ENCODE data around the gene TBC1D30. TPM values are rescaled to one million over a fixed set of nuclear protein-coding genes. Genes with fewer than 3 reads are reported as not detected.
"Not testable (repeated sequence)": the region's sequence is repeated elsewhere in the genome, so short reads cannot be mapped to it uniquely, and the experiment has no call there.

The TBC1D30 gene, protein sequence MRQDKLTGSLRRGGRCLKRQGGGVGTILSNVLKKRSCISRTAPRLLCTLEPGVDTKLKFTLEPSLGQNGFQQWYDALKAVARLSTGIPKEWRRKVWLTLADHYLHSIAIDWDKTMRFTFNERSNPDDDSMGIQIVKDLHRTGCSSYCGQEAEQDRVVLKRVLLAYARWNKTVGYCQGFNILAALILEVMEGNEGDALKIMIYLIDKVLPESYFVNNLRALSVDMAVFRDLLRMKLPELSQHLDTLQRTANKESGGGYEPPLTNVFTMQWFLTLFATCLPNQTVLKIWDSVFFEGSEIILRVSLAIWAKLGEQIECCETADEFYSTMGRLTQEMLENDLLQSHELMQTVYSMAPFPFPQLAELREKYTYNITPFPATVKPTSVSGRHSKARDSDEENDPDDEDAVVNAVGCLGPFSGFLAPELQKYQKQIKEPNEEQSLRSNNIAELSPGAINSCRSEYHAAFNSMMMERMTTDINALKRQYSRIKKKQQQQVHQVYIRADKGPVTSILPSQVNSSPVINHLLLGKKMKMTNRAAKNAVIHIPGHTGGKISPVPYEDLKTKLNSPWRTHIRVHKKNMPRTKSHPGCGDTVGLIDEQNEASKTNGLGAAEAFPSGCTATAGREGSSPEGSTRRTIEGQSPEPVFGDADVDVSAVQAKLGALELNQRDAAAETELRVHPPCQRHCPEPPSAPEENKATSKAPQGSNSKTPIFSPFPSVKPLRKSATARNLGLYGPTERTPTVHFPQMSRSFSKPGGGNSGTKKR
- total RNA-seq: under 1 TPM; 0.30 to 0.37 TPM

DNA sequence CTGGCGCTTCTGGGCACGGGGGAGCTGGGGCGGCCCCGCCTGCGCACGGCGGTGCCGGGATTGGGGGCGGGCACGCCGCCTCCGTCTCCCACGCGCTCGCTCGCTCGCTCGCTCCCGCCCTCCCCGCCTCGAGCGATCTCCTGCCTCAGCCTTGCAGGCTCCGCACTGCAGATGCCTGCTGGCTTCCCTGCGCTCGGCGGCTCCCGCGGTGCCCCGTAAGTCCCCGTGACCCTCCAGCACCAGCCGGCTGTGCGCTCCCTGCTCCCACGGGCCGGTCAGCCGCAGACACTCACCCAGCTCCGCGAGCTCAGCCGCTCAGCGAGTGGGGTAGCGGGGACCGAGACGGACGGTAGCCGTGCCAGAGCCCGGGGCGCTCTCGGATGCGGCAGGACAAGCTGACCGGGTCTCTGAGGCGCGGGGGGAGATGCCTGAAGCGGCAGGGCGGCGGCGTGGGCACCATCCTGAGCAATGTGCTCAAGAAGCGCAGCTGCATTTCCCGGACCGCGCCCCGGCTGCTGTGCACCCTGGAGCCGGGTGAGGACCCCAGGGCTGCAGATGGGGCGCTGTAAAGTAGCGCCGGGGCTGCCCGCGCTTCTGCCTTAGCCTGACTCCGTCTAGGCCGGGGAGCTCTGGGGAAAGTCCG, at the start of gene TBC1D30:
Gene TBC1D30 (plus strand): TSS at position 148 of the 643 bp plus-strand sequence. CDS start 233 bp downstream, at position 381.
- Mint-ChIP-seq H3K36me3 (ENCODE audit: low read depth) (peaks cover 3% of the 10 kb centered on the region), H3K9me3 (ENCODE audit: low read depth) (peaks cover 5% of the 10 kb centered on the region), H3K4me3 (peak within 1 kb of the TSS; percentile 63), H3K27ac (no peak within 1 kb of the TSS), H3K27me3 (peaks cover 47% of the 10 kb centered on the region), H3K4me1 (peaks cover 11% of the 10 kb centered on the region)
- ATAC-seq (peak; percentile 79), DNase-seq (peak; percentile 53)
- POLR2A ChIA-PET: no interaction called here
- intact Hi-C loops (cut with DNase I, micrococcal nuclease): no loop called here
- CTCF ChIA-PET: interaction anchor here (1.3 kb wide), 1 partner anchor 29 kb away, joined by 3 read pairs; no protein-coding TSS in a partner anchor

DNA sequence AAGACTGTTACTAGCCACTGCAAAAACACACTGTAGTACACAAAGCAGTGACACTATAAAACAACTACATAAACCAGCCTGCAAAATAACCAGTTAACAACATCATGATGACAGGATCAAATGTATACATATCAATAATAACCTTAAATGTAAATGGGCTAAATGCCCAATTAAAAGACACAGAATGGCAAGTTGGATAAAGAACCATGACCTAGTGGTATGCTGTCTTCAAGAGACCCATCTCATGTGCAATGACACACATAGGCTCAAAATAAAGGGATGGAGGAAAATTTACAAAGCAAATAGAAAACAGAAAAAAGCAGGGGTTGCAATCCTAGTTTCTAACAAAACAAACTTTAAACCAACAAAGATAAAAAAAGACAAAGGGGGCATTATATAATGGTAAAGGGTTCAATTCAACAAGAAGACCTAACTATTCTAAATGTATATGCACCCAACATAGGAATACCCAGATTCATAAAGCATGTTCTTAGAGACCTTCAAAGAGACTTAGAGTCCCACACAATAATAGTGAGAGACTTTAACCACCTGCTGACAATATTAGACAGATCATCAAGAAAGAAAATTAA, 49.2 kb upstream of the TBC1D30 start:
- H3K4me1 Mint-ChIP-seq; intact Hi-C loops (cut with DNase I, micrococcal nuclease); POLR2A ChIA-PET; DNase-seq; H3K4me3 Mint-ChIP-seq; ATAC-seq; H3K27ac Mint-ChIP-seq; H3K36me3 Mint-ChIP-seq (ENCODE audit: low read depth): not testable (repeated sequence)
- peaks cover 47% of the 10 kb centered on the region for H3K27me3 Mint-ChIP-seq
- peaks cover 28% of the 10 kb centered on the region for H3K9me3 Mint-ChIP-seq (ENCODE audit: low read depth)
- CTCF ChIA-PET: interaction anchor here (0.6 kb wide), 1 partner anchor 261 kb away, joined by 3 read pairs; no protein-coding TSS in a partner anchor

DNA sequence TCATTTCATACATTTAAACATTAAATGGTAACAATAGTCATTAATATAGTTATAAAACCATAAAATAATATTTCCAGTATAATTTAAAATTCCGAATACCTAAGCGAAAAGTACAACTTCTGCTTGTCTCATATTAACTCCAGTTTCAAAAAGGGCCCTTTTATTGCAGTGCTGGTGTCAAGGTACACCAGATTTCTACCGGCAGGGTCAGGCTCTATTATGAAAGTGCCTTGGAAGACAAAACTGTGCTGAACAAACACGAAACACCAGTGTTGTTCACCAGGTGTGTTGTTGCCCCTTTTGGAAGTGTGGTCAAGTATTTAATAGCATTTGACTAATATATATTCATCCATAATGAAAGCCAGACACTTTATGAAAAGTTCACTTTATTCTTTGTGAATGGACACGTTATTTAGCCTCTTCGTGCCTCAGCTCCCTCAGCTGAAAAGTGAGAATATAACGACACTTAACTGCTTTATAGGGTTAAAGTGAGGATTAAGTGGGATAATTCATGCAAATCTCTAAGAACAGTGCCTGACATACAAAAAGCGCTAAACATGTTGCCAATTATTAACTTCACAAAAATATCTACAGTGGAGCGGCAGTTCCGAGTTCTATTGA, 45.0 kb upstream of the TBC1D30 start:
- peak overlapping the region; percentile 56 for H3K4me3 Mint-ChIP-seq

DNA sequence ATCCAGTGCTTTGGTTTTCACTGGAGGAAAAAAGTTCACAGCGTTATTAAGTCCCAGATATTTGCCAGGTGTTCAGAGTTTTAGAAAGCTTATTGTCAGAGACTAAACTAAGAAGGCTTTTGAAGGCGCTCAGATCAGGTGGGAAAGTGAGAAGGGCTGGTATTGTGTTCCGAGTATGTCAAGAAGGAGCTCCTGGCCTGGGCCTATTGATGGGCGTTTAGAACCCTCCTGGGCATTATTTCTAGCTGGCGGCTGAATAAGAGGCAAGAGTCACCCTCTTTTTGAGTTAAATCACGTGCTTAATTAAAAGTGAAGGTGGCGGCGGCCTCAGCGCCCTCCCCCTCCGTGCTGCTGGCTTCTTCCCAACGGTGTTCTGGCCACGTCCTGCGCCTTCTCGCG, 44.3 kb upstream of the TBC1D30 start:
- H3K9me3 Mint-ChIP-seq (ENCODE audit: low read depth): peaks cover 19% of the 10 kb centered on the region
- CTCF ChIA-PET: interaction anchor here (0.5 to 4.3 kb wide), 4 partner anchors 17 to 111 kb away, joined by 3 to 35 read pairs (median 9); no protein-coding TSS in a partner anchor
- intact Hi-C loops (cut with DNase I, micrococcal nuclease): loop anchor here in 1 of 2 experiments (1.0 kb wide), 1 partner anchor 21 kb away; the partner anchor contains the start of gene GNS
- H3K4me3 Mint-ChIP-seq: peak overlapping the region; percentile 56
- H3K36me3 Mint-ChIP-seq (ENCODE audit: low read depth): peaks cover 4% of the 10 kb centered on the region
- no peak for ATAC-seq
- POLR2A ChIA-PET: no interaction called here
- DNase-seq: no peak
- peaks cover 16% of the 10 kb centered on the region for H3K4me1 Mint-ChIP-seq
- peaks cover 65% of the 10 kb centered on the region for H3K27me3 Mint-ChIP-seq
- H3K27ac Mint-ChIP-seq: no peak overlapping the region

More for the DNA sequence above, 45.0 kb upstream of the TBC1D30 start:
- POLR2A ChIA-PET: no interaction called here
- intact Hi-C loops (cut with DNase I, micrococcal nuclease): no loop called here
- CTCF ChIA-PET: interaction anchor here (3.8 to 4.3 kb wide), 2 partner anchors 17 to 22 kb away, joined by 14 to 35 read pairs; no protein-coding TSS in a partner anchor
- H3K36me3 Mint-ChIP-seq (ENCODE audit: low read depth): peaks cover 5% of the 10 kb centered on the region
- H3K27me3 Mint-ChIP-seq: peaks cover 65% of the 10 kb centered on the region
- ATAC-seq (no peak), DNase-seq (no peak)
- peaks cover 16% of the 10 kb centered on the region for H3K4me1 Mint-ChIP-seq
- H3K9me3 Mint-ChIP-seq (ENCODE audit: low read depth): peaks cover 20% of the 10 kb centered on the region
- H3K27ac Mint-ChIP-seq: no peak overlapping the region

DNA sequence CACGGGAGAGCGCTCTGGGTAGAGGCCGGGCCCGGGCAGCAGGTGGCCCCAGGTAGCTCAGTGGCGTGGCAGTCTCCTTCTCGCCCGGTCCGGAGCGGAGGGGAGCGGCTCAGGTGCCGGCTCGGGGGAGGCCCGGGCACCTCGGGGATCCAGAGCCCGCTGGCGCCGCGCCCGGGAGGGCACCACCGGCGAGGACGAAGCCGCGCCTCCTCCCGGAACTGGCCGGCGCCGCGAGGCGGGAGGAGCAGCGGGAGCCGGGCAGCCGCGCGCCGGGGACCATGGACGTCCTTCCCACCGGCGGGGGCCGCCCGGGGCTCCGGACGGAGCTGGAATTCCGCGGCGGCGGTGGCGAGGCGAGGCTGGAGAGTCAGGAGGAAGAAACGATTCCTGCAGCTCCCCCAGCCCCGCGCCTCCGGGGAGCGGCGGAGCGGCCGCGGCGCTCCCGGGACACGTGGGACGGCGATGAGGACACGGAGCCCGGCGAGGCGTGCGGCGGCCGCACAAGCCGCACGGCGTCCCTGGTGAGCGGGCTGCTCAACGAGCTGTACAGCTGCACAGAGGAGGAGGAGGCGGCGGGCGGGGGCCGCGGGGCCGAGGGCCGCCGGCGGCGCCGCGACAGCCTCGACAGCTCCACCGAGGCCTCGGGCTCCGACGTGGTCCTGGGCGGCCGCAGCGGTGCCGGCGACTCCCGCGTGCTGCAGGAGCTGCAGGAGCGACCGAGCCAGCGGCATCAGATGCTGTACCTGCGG, 43.7 kb upstream of the TBC1D30 start:
- DNase-seq: peak; percentile 33
- POLR2A ChIA-PET: no interaction called here

DNA sequence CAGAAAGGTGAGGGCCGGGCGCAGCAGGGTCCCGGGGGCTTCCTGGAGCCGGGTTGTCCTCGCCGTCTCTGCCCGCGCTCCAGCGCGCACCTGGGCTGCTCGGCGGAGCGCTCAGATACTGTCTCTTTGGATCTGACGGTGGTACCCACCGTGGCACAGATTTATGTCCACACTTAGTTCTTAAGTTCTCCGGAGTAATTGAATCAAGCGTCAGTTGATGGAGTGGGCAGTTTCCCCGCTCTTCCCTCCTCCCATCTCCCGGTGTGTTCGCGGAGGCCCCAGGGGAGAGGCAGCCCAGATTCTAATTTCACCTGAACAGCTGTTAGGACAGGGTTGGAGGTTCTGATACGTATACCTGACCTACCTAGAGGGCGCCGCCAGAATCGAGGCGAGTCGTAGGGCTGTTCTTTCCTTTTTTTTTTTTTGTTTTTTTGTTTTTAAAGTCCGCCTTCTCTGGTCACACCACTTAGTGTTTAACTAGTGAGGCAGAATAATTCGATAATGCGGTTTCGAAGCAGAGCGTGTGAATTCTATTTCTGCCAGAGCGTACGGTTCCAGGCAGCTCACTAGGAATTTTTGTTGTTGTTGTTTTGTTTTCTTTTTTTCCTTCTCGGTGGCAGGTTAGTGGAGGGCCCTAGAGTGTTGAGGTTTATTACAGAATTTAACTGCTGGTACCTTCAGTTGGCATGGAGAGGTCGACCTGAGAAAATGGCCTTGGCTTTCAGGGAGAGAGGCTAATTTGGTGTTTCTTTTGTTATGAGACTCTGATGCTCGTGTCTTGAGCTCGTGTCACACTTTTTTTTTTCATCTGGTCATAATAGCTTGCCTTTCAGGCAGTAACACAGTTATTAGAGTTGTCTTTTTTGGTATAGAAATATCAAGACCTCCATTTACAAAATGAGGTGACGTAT, 42.9 kb upstream of the TBC1D30 start:
- H3K4me1 Mint-ChIP-seq: peaks cover 16% of the 10 kb centered on the region
- peaks cover 60% of the 10 kb centered on the region for H3K27me3 Mint-ChIP-seq
- CTCF ChIA-PET: interaction anchor here (0.6 to 4.3 kb wide), 4 partner anchors 10 to 429 kb away, joined by 3 to 35 read pairs (median 8); no protein-coding TSS in a partner anchor
- H3K4me3 Mint-ChIP-seq: peak overlapping the region; percentile 62
- POLR2A ChIA-PET: no interaction called here
- DNase-seq (no peak), ATAC-seq (peak; percentile 19)
- H3K27ac Mint-ChIP-seq: no peak overlapping the region
- intact Hi-C loops (cut with DNase I, micrococcal nuclease): no loop called here
- no peaks in the 10 kb centered on the region for H3K36me3 Mint-ChIP-seq (ENCODE audit: low read depth)
- H3K9me3 Mint-ChIP-seq (ENCODE audit: low read depth): peaks cover 5% of the 10 kb centered on the region

More for the DNA sequence above, 43.7 kb upstream of the TBC1D30 start:
- Mint-ChIP-seq H3K27me3 (peaks cover 64% of the 10 kb centered on the region), H3K36me3 (ENCODE audit: low read depth) (peaks cover 2% of the 10 kb centered on the region), H3K27ac (no peak overlapping the region), H3K4me1 (peaks cover 16% of the 10 kb centered on the region), H3K9me3 (ENCODE audit: low read depth) (peaks cover 14% of the 10 kb centered on the region), H3K4me3 (peak overlapping the region; percentile 62)
- intact Hi-C loops (cut with DNase I, micrococcal nuclease): loop anchor here in 1 of 2 experiments (1.0 kb wide), 1 partner anchor 21 kb away; the partner anchor contains the start of gene GNS
- ATAC-seq: peak; percentile 57
- CTCF ChIA-PET: interaction anchor here (0.5 to 4.3 kb wide), 4 partner anchors 16 to 111 kb away, joined by 3 to 35 read pairs (median 9); no protein-coding TSS in a partner anchor

DNA sequence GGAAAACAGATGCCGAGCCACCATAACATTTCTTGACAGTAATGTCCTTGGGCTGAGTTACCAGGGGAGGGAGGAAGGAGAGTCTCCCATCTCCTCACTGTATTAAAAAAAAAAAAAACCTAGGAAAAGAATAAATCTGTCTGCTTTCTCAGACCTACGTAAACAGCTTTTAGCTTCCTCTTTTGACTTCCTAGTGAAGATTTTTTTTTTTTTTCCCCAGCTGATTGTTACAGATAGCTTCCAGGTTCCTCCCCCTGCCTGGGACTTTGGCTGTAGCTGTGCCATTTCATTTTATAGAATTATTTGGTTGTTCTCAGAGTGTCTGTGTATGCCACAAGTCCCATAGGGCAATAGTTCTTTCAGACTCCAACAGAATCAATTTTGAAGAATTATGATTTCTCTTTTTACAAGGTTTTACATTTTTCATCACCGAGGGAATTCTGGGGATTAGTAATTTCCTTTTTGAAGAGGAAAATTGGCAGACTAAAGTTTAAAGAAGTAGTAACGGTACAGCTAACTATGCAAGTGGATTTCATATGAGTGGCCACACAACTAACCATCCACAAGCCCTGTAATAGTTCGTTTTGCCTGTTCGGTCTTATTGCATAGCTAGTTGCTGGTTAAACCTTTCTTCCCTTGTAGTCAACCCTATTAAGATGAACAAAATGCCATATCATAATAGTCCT, 42.1 kb upstream of the TBC1D30 start:
- ATAC-seq (no peak), DNase-seq (no peak)
- no peaks in the 10 kb centered on the region for H3K36me3 Mint-ChIP-seq (ENCODE audit: low read depth)
- ChIA-PET CTCF (interaction anchor here (0.5 to 4.3 kb wide), 4 partner anchors 14 to 430 kb away, joined by 3 to 35 read pairs (median 8); no protein-coding TSS in a partner anchor), POLR2A (no interaction called here)
- peak overlapping the region; percentile 62 for H3K4me3 Mint-ChIP-seq
- intact Hi-C loops (cut with DNase I, micrococcal nuclease): no loop called here
- H3K27ac Mint-ChIP-seq: no peak overlapping the region
- peaks cover 52% of the 10 kb centered on the region for H3K27me3 Mint-ChIP-seq
- no peaks in the 10 kb centered on the region for H3K9me3 Mint-ChIP-seq (ENCODE audit: low read depth)
- peaks cover 16% of the 10 kb centered on the region for H3K4me1 Mint-ChIP-seq

DNA sequence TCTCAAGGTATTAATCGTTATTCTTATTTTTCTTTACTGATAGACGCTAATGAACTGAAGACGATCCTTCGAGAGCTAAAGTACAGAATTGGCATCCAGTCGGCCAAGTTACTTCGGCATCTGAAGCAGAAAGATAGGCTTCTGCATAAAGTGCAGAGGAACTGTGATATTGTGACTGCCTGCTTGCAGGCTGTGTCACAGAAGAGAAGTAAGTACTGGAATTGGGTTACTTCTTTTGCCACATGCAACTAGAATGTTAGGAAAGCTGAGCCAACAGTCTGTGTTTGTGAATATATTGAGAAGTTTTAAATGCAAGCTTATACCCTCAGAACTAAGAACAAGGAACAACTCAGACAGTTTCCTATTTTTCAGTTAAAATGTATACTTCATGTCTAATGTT, 38.6 kb upstream of the TBC1D30 start:
- Mint-ChIP-seq H3K9me3 (ENCODE audit: low read depth) (no peaks in the 10 kb centered on the region), H3K36me3 (ENCODE audit: low read depth) (no peaks in the 10 kb centered on the region)
- POLR2A ChIA-PET: no interaction called here

DNA sequence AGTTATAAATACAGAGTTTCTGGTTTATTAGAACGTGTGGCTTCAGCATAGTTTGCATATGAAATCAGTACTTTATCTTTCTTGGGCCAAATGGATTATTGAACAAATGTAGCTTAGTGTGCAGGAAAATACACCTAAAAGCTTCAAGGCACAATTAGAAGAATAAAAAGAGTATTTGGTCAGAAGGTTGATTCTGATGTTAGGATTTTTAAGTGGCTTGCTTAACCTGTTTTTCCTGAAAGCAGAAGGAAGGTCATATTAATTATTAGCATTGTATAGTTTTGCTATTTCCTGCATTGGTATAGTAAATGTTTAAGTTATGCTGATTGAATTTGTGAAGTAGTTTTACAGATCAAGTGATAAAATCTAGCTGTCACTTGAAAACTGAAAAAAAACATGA, 34.3 kb upstream of the TBC1D30 start:
- H3K9me3 Mint-ChIP-seq (ENCODE audit: low read depth): no peaks in the 10 kb centered on the region
- ChIA-PET CTCF (interaction anchor here (0.6 to 2.2 kb wide), 2 partner anchors 12 to 70 kb away, joined by 3 to 6 read pairs; no protein-coding TSS in a partner anchor), POLR2A (interaction anchor here (0.6 kb wide), 1 partner anchor 470 kb away, joined by 3 read pairs; no protein-coding TSS in a partner anchor)
- DNase-seq (no peak), ATAC-seq (no peak)
- intact Hi-C loops (cut with DNase I, micrococcal nuclease): no loop called here
- H3K4me3 Mint-ChIP-seq: no peak overlapping the region
- no peak overlapping the region for H3K27ac Mint-ChIP-seq
- no peaks in the 10 kb centered on the region for H3K36me3 Mint-ChIP-seq (ENCODE audit: low read depth)
- H3K4me1 Mint-ChIP-seq: no peaks in the 10 kb centered on the region
- peaks cover 6% of the 10 kb centered on the region for H3K27me3 Mint-ChIP-seq

More for the DNA sequence above, 38.6 kb upstream of the TBC1D30 start:
- CTCF ChIA-PET: interaction anchor here (0.8 to 2.5 kb wide), 3 partner anchors 10 to 1373 kb away, joined by 4 to 16 read pairs (median 5); no protein-coding TSS in a partner anchor
- Mint-ChIP-seq H3K27me3 (peaks cover 34% of the 10 kb centered on the region), H3K4me3 (no peak overlapping the region), H3K27ac (no peak overlapping the region), H3K4me1 (peaks cover 12% of the 10 kb centered on the region)
- intact Hi-C loops (cut with DNase I, micrococcal nuclease): no loop called here
- ATAC-seq: no peak
- DNase-seq: no peak

All from activated CD4-positive, alpha-beta T cell treated with anti-CD3 and anti-CD28 coated beads for 36 hours (primary cell).